MM.1S (cell line): Measurements from ENCODE around the gene KLK10.

Experiments used
- CTCF ChIP-seq: fragments of 300-600 bp; sonication (generic); IDR thresholded peaks from 2 replicates; pipeline ENCODE4 v1.5.1; 2016; ENCODE audit warnings: antibody characterized with exemption, low read length, mixed read lengths
- EZH2 ChIP-seq: fragments of 300-600 bp; sonication (generic); optimal IDR thresholded peaks from 2 replicates; pipeline ENCODE3; 2017; ENCODE audit warnings: low read depth, mild to moderate bottlenecking, antibody characterized with exemption, low read length, mixed read lengths

- TF ChIP-seq CTCF (no peak), EZH2 (no peak)
Observed at GRCh38 chr19:50983625-50984292, 35.8 kb downstream of the KLK10 start, which contains the start of gene KLK7.
